ENCODE data around the gene UBE2J1.

The UBE2J1 gene

DNA sequence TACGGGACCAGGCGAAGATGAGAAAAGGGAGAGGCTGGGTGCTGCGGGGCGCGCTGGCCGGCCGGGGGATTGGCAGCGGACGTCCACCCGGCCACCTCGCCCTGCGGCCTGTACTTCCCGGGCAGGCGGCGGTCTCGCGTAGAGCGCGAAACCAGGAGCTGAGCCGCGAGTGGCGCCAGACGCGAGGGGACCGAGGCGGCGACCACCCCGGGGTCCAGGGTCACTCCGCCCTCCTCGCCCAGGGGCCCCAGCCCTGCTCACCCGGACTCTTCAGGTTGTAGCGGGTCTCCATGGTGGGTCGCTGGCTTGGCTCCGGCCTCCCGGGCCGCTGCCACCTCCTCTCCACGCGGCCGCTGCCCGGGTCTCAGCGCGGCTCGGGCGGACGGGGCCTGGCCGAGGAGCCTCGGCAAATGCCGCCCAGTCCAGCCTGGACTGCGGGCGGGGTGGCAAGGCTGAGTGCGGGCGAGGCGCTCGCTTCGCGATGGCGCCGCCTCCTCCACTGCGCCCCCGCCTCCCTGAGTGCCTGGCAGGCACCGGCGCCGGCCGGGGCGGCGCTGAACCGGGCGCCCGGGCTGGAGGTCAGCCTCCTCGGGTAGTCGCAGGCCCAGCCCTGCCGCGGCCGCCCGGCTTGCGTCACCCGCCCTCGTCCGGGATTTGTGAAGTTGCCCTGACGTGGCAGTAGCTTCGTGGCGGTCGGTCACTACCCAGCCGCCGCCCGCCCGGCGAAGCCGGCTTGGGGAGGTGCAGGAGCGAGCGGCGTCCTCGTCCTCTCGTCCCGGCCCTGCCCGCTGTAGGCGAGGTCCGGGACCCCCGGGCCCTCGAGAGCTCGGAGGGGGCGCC is at the start of gene UBE2J1 (continued):
- TF ChIP-seq ZNF529 (tag by site-specific recombination; IDR thresholded peaks at IDR 0.05; ENCODE audit: insufficient replicate concordance) (no peak), ZNF157 (tag by site-specific recombination; IDR thresholded peaks at IDR 0.05) (no peak), ZNF558 (tag by site-specific recombination; IDR thresholded peaks at IDR 0.05) (no peak), ZNF426 (tag by site-specific recombination; IDR thresholded peaks at IDR 0.05) (no peak), ZNF24 (tag by site-specific recombination; IDR thresholded peaks at IDR 0.05) (peak; percentile 62), TRIM28 (IDR thresholded peaks at IDR 0.05; ENCODE audit: borderline replicate concordance, low read length) (0 out of 2 replicates have a peak, but pooled peaks have one; percentile 12), ZNF777 (tag by site-specific recombination; IDR thresholded peaks at IDR 0.05; ENCODE audit: borderline replicate concordance) (peak; percentile 33; the same call in 1 of the 2 replicates), ZNF521 (tag by site-specific recombination; IDR thresholded peaks at IDR 0.05) (no peak), ZNF18 (tag by site-specific recombination; IDR thresholded peaks at IDR 0.05) (no peak), ZNF600 (tag by site-specific recombination; IDR thresholded peaks at IDR 0.05) (peak; percentile 53; the same call in 1 of the 2 replicates), ZNF561 (tag by site-specific recombination; IDR thresholded peaks at IDR 0.05; ENCODE audit: borderline replicate concordance) (peak; percentile 95), ZBTB26 (tag by site-specific recombination; optimal IDR thresholded peaks at IDR 0.05) (peak; percentile 76), ZNF366 (tag by site-specific recombination; conservative IDR thresholded peaks at IDR 0.05) (no peak), YY2 (tag by site-specific recombination; IDR thresholded peaks at IDR 0.05) (peak; percentile 42; the same call in 1 of the 2 replicates), ZNF239 (tag by site-specific recombination; IDR thresholded peaks at IDR 0.05) (no peak; the same call in 1 of the 2 replicates), KLF16 (tag by site-specific recombination; IDR thresholded peaks at IDR 0.05) (peak; percentile 81), ZNF623 (tag by site-specific recombination; IDR thresholded peaks at IDR 0.05) (no peak), ZNF214 (tag by site-specific recombination; IDR thresholded peaks at IDR 0.05; ENCODE audit: borderline replicate concordance) (no peak), ZNF776 (tag by site-specific recombination; IDR thresholded peaks at IDR 0.05; ENCODE audit: borderline replicate concordance) (no peak)
- TF ChIP-seq, protein P1, sequence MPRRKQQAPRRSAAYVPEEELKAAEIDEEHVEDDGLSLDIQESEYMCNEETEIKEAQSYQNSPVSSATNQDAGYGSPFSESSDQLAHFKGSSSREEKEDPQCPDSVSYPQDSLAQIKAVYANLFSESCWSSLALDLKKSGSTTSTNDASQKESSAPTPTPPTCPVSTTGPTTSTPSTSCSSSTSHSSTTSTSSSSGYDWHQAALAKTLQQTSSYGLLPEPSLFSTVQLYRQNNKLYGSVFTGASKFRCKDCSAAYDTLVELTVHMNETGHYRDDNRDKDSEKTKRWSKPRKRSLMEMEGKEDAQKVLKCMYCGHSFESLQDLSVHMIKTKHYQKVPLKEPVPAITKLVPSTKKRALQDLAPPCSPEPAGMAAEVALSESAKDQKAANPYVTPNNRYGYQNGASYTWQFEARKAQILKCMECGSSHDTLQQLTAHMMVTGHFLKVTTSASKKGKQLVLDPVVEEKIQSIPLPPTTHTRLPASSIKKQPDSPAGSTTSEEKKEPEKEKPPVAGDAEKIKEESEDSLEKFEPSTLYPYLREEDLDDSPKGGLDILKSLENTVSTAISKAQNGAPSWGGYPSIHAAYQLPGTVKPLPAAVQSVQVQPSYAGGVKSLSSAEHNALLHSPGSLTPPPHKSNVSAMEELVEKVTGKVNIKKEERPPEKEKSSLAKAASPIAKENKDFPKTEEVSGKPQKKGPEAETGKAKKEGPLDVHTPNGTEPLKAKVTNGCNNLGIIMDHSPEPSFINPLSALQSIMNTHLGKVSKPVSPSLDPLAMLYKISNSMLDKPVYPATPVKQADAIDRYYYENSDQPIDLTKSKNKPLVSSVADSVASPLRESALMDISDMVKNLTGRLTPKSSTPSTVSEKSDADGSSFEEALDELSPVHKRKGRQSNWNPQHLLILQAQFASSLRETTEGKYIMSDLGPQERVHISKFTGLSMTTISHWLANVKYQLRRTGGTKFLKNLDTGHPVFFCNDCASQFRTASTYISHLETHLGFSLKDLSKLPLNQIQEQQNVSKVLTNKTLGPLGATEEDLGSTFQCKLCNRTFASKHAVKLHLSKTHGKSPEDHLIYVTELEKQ (tag by site-specific recombination; IDR thresholded peaks at IDR 0.05; ENCODE audit: borderline replicate concordance), result no peak
- TF ChIP-seq, protein P2, sequence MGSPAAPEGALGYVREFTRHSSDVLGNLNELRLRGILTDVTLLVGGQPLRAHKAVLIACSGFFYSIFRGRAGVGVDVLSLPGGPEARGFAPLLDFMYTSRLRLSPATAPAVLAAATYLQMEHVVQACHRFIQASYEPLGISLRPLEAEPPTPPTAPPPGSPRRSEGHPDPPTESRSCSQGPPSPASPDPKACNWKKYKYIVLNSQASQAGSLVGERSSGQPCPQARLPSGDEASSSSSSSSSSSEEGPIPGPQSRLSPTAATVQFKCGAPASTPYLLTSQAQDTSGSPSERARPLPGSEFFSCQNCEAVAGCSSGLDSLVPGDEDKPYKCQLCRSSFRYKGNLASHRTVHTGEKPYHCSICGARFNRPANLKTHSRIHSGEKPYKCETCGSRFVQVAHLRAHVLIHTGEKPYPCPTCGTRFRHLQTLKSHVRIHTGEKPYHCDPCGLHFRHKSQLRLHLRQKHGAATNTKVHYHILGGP (tag by site-specific recombination; IDR thresholded peaks at IDR 0.05), result no peak
- TF ChIP-seq, protein P3, sequence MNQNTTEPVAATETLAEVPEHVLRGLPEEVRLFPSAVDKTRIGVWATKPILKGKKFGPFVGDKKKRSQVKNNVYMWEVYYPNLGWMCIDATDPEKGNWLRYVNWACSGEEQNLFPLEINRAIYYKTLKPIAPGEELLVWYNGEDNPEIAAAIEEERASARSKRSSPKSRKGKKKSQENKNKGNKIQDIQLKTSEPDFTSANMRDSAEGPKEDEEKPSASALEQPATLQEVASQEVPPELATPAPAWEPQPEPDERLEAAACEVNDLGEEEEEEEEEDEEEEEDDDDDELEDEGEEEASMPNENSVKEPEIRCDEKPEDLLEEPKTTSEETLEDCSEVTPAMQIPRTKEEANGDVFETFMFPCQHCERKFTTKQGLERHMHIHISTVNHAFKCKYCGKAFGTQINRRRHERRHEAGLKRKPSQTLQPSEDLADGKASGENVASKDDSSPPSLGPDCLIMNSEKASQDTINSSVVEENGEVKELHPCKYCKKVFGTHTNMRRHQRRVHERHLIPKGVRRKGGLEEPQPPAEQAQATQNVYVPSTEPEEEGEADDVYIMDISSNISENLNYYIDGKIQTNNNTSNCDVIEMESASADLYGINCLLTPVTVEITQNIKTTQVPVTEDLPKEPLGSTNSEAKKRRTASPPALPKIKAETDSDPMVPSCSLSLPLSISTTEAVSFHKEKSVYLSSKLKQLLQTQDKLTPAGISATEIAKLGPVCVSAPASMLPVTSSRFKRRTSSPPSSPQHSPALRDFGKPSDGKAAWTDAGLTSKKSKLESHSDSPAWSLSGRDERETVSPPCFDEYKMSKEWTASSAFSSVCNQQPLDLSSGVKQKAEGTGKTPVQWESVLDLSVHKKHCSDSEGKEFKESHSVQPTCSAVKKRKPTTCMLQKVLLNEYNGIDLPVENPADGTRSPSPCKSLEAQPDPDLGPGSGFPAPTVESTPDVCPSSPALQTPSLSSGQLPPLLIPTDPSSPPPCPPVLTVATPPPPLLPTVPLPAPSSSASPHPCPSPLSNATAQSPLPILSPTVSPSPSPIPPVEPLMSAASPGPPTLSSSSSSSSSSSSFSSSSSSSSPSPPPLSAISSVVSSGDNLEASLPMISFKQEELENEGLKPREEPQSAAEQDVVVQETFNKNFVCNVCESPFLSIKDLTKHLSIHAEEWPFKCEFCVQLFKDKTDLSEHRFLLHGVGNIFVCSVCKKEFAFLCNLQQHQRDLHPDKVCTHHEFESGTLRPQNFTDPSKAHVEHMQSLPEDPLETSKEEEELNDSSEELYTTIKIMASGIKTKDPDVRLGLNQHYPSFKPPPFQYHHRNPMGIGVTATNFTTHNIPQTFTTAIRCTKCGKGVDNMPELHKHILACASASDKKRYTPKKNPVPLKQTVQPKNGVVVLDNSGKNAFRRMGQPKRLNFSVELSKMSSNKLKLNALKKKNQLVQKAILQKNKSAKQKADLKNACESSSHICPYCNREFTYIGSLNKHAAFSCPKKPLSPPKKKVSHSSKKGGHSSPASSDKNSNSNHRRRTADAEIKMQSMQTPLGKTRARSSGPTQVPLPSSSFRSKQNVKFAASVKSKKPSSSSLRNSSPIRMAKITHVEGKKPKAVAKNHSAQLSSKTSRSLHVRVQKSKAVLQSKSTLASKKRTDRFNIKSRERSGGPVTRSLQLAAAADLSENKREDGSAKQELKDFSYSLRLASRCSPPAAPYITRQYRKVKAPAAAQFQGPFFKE (tag by site-specific recombination; IDR thresholded peaks at IDR 0.05; ENCODE audit: borderline replicate concordance), result peak; percentile 52; the same call in 1 of the 2 replicates
- TF ChIP-seq, protein P4, sequence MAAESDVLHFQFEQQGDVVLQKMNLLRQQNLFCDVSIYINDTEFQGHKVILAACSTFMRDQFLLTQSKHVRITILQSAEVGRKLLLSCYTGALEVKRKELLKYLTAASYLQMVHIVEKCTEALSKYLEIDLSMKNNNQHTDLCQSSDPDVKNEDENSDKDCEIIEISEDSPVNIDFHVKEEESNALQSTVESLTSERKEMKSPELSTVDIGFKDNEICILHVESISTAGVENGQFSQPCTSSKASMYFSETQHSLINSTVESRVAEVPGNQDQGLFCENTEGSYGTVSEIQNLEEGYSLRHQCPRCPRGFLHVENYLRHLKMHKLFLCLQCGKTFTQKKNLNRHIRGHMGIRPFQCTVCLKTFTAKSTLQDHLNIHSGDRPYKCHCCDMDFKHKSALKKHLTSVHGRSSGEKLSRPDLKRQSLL (tag by site-specific recombination; IDR thresholded peaks at IDR 0.05), result no peak

Measured in HEK293 (cell line).